ENCODE data around the gene TRERF1. TPM values are rescaled to one million over a fixed set of nuclear protein-coding genes. Genes with fewer than 3 reads are reported as not detected.

TRERF1 gene
- total RNA-seq, 2 donors from 2014 or later = 9.5 to 34.8 TPM

GRCh38 chr6:42427871-42428270 lies 23.9 kb downstream of the TRERF1 start:
- no peaks in the 10 kb centered on the region for H3K9me3 ChIP-seq
- DNase-seq (ENCODE audit: low spot score) = no peak
- intact Hi-C loops (cut with DNase I) = no loop called here
- TF ChIP-seq CTCF (IDR thresholded peaks at IDR 0.05) (no peak), POLR2AphosphoS5 (IDR thresholded peaks at IDR 0.05) (no peak), POLR2A (IDR thresholded peaks at IDR 0.05) (no peak)
- WGBS = 91% methylated on average over 2 of the region's 2 CpGs
- no peak overlapping the region for H3K4me3 ChIP-seq
- no peak overlapping the region for H3K27ac ChIP-seq
- H3K36me3 ChIP-seq = no peaks in the 10 kb centered on the region
- no peaks in the 10 kb centered on the region for H3K27me3 ChIP-seq (replicated peaks; ENCODE audit: insufficient read depth)
- no peaks in the 10 kb centered on the region for H3K4me1 ChIP-seq (replicated peaks)

- DNase-seq (ENCODE audit: low spot score) = no peak
- no peaks in the 10 kb centered on the region for H3K9me3 ChIP-seq
Measured at GRCh38 chr6:42426191-42426590, 25.5 kb downstream of the TRERF1 start.

GRCh38 chr6:42424906-42425474 lies 26.7 kb downstream of the TRERF1 start:
- 77% methylated on average over 4 of the region's 4 CpGs for WGBS
- no peak for TF ChIP-seq POLR2AphosphoS5 (IDR thresholded peaks at IDR 0.05)
- no peak for TF ChIP-seq CTCF (IDR thresholded peaks at IDR 0.05)
- Histone ChIP-seq H3K27me3 (replicated peaks; ENCODE audit: insufficient read depth) (no peaks in the 10 kb centered on the region), H3K4me3 (no peak overlapping the region), H3K4me1 (replicated peaks) (no peaks in the 10 kb centered on the region), H3K9me3 (no peaks in the 10 kb centered on the region), H3K36me3 (no peaks in the 10 kb centered on the region), H3K27ac (no peak overlapping the region)
- no peak for DNase-seq (ENCODE audit: low spot score)
- intact Hi-C loops (cut with DNase I) = no loop called here

More at GRCh38 chr6:42426191-42426590, 25.5 kb downstream of the TRERF1 start:
- intact Hi-C loops (cut with DNase I) = no loop called here
- H3K4me3 ChIP-seq = no peak overlapping the region
- WGBS = 86% methylated on average over 2 of the region's 2 CpGs
- no peak for TF ChIP-seq POLR2AphosphoS5 (IDR thresholded peaks at IDR 0.05)
- TF ChIP-seq POLR2A (IDR thresholded peaks at IDR 0.05) = no peak
- no peak for TF ChIP-seq CTCF (IDR thresholded peaks at IDR 0.05)
- no peaks in the 10 kb centered on the region for H3K27me3 ChIP-seq (replicated peaks; ENCODE audit: insufficient read depth)
- H3K36me3 ChIP-seq = no peaks in the 10 kb centered on the region
- no peak overlapping the region for H3K27ac ChIP-seq
- H3K4me1 ChIP-seq (replicated peaks) = no peaks in the 10 kb centered on the region

GRCh38 chr6:42423244-42423643 lies 28.5 kb downstream of the TRERF1 start:
- TF ChIP-seq POLR2A (IDR thresholded peaks at IDR 0.05) (no peak), POLR2AphosphoS5 (IDR thresholded peaks at IDR 0.05) (no peak), CTCF (IDR thresholded peaks at IDR 0.05) (no peak)

GRCh38 chr6:42420741-42421140 lies 31.0 kb downstream of the TRERF1 start:
- Histone ChIP-seq H3K4me1 (replicated peaks) (no peaks in the 10 kb centered on the region), H3K27ac (no peak overlapping the region), H3K36me3 (no peaks in the 10 kb centered on the region), H3K27me3 (replicated peaks; ENCODE audit: insufficient read depth) (no peaks in the 10 kb centered on the region), H3K9me3 (no peaks in the 10 kb centered on the region), H3K4me3 (no peak overlapping the region)
- intact Hi-C loops (cut with DNase I) = no loop called here
- TF ChIP-seq CTCF (IDR thresholded peaks at IDR 0.05) = no peak
- no peak for TF ChIP-seq POLR2A (IDR thresholded peaks at IDR 0.05)
- TF ChIP-seq POLR2AphosphoS5 (IDR thresholded peaks at IDR 0.05) = no peak
- 97% methylated on average over 3 of the region's 3 CpGs for WGBS
- DNase-seq (ENCODE audit: low spot score) = no peak

More at GRCh38 chr6:42423244-42423643, 28.5 kb downstream of the TRERF1 start:
- intact Hi-C loops (cut with DNase I) = no loop called here
- Histone ChIP-seq H3K36me3 (no peaks in the 10 kb centered on the region), H3K9me3 (no peaks in the 10 kb centered on the region), H3K4me1 (replicated peaks) (no peaks in the 10 kb centered on the region), H3K27me3 (replicated peaks; ENCODE audit: insufficient read depth) (no peaks in the 10 kb centered on the region), H3K27ac (no peak overlapping the region), H3K4me3 (no peak overlapping the region)
- 91% methylated on average over 8 of the region's 8 CpGs for WGBS
- no peak for DNase-seq (ENCODE audit: low spot score)

Data from prostate gland (tissue), 2 donors.